GM21515 (cell line): ENCODE measurements around the gene TCEANC.
A peak's percentile ranks its signal among the peaks of the same experiment; 100 is the strongest.

ENCODE experiments used
- ATAC-seq: cut with Tn5 transposase; IDR thresholded peaks from one replicate; pipeline ENCODE4 v1.9.1; 2021; ENCODE audit not compliant: unreplicated experiment

TCEANC gene

DNA sequence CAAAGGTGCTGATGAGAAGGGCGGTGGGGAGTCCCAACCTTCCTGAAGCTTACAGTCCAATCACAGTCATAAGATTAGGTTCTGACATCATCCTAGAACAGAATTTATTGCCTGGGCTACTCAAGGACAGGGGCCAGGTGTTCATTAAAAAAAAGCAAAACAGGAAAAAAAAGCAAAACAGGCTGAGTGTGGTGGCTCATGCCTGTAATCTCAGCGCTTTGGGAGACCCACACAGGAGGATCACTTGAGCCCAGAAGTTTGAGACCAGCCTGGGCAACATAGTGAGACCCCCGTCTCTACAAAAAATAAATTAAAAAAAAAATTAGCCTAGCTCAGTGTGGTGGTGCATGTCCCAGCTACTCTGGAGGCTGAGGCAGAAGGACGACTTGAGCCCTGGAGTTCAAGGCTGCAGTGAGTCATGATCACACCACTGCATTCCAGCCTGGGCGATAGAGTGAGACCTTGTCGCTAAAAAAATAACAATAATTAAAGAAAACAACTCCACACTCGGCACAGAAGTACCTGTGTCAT, 39.0 kb downstream of the TCEANC start:
- ATAC-seq = no peak

- ATAC-seq = no peak
Observed at GRCh38 chrX:13692771-13693231, 39.9 kb downstream of the TCEANC start.

DNA sequence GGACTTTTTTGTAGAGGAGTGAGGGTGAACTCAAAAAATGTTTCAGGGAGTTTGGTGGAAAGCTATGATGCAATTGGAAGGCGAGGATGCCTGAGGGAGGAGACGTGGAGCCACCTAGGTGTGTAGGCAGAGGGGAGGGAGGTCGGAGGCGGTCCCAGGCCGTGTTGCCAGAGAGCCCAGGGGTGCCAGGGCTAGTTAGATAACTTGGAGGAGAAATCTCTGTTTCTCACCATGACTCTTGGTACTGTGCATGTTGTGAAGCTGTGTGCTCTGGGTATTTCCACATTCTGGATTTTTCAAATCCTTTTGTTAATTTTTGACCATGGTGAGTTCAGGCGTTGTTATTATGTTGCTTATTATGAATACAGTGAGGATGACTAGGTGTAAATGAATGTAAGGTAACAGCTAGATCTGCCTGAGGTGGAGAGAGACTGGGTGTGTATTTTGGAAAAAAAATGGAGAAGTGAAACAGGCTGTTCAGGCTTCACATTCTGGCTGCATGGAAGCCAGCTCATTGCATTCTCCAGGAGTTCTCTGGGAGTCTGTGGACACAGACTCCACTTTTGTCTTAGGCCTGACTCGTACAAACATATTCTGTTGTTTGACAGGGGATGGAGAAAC, 40.5 kb downstream of the TCEANC start:
- ATAC-seq = no peak

- ATAC-seq = no peak
Observed at GRCh38 chrX:13694359-13694758, 41.4 kb downstream of the TCEANC start.

- ATAC-seq = no peak
Observed at GRCh38 chrX:13694983-13695382, 42.0 kb downstream of the TCEANC start.

DNA sequence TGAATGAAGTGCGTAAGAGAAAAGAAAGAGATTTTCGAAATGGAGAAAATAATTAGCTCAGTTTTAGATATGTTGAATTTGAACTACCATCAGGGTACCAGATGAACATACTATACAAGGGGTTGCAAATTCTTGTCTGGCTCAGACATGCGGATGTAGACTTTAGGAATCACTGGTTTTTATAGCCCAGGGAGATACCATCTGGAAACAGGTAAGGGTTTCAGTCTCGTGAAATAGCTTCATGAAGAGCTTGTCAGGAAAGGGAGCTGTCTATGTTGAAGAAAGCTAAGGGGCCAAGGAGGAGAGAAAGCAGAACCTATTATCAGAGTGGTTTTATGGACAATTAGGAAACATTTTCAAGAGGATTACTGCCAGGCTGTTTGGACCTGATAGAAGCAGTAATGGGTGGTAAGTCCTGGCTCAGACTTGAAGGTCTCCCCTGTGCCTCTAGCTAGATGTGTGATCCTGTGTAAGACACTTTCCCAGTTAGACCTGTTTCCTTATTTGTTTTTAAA, 42.7 kb downstream of the TCEANC start:
- ATAC-seq = no peak

GRCh38 chrX:13697455-13697854, 44.5 kb downstream of the TCEANC start:
- ATAC-seq = peak; percentile 44

DNA sequence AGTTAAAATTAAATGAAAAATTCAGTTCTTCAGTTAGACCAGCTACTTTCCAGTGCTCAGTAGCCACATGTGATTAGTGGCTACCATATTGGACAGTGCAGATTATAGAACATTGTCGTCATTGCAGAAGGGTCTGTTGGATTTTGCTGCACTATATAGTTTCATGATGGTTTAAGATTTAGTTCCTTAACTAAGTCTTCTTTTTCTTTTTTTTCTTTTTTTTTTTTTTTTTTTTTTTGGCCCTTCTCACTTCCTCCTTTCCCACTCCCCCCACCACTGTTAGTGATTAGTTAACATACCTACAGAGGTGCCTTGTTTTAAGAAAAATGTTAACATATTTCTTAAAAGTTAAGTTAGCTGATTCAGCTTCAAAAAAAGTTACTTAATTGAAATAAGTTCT, 45.0 kb downstream of the TCEANC start:
- ATAC-seq = no peak

- no peak for ATAC-seq
Observed at GRCh38 chrX:13698432-13698831, 45.5 kb downstream of the TCEANC start.

- peak; percentile 61 for ATAC-seq
Observed at GRCh38 chrX:13699183-13699826, 46.4 kb downstream of the TCEANC start.

DNA sequence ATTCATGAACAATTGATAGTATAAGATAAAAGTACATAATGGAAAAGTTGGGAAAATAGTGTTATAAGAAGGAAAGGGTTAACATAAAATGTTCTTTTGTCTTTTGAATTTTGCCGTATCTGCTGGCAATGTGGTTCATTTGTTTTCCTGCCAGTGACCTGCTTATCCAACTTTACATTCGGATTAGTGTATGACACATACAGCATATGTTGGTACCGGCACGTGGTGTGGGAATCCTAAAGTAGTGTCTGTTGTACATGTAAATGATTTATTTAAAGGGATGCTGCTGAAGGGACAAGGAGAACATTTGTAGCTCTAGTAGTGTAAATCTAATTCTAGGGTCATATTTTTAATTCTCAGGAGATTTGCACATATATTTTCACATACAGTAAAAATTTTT, 47.4 kb downstream of the TCEANC start:
- no peak for ATAC-seq

DNA sequence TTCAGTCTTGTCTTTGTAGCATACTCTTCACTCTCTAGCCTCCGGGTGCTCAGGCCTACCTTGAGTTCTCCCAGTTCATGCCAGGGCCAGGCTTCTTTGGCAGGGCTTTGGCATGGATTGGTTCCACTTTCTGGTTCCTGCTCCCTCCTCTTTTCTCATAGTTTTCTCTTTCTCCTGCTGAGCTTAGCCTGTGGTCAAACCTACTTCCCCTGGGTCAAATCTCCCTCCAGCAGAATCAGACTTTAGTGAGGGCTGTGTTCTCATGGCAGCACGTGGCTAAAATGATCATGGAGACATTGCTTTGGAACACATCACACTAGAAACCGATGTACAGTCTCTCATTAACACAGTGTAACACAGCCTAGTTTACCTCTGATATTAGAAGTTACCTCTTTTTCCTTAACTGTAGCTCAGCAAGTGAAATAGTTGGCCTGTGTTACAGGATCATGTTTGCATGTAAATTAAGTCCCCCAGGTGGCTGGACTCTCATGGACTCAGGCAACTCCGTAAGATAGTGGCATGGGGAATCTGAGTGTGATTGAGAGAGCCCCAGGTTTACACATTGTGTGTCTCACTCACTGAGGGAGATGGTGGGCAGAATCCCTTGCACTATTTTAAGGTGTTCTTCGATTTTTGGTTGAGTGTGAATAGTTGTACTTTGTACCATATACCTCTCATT, 49.3 kb downstream of the TCEANC start:
- ATAC-seq = no peak

DNA sequence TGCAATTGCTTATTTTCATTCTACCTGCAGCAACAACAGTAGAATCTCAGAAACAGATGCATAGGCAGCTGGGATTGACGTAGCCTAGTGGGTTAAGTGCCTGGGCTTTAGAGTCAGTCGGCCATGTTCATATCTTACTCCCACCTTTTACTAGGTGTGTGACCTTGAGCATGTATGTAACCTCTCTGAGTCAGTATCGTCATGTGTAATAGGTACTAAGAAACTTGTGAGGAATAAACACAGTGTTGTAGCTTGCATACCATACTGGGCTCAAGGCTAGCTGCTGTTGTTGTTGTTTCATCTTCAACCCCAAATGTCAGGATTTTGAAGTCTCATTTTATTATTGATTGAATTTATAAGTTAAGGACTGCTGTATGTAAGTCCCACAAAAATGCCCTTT, 50.2 kb downstream of the TCEANC start:
- ATAC-seq = no peak

- no peak for ATAC-seq
Observed at GRCh38 chrX:13703589-13703988, 50.6 kb downstream of the TCEANC start.

- ATAC-seq = no peak
Observed at GRCh38 chrX:13711141-13711540, 58.2 kb downstream of the TCEANC start.
